K562 (cell line): ENCODE measurements around the gene PAQR7. TPM values are rescaled to one million over a fixed set of nuclear protein-coding genes. Genes with fewer than 3 reads are reported as not detected.

ENCODE experiments used
- CBX5 ChIP-seq: IDR thresholded peaks from 2 replicates; pipeline ENCODE4 v1.6.1; 2014; ENCODE audit warnings: low read depth, borderline replicate concordance
- EP400 ChIP-seq: fragments of 450-650 bp; IDR thresholded peaks from 2 replicates; pipeline ENCODE4 v1.6.1; 2017; ENCODE audit warnings: antibody characterized with exemption, mild to moderate bottlenecking, moderate library complexity
- KLF10 ChIP-seq: fragments of 250-450 bp; sonication (Bioruptor Pico); IDR thresholded peaks from 2 replicates; pipeline ENCODE4 v1.6.1; 2021; ENCODE audit warnings: matching md5 sums
- MAFK ChIP-seq: IDR thresholded peaks from 2 replicates; pipeline ENCODE4 v1.6.1; 2011; ENCODE audit warnings: low read length, improper control_type of control experiment
- MCM5 ChIP-seq: fragments of 450-650 bp; IDR thresholded peaks from 2 replicates; pipeline ENCODE4 v1.6.1; 2016; ENCODE audit warnings: low read depth
- NCOR1 ChIP-seq: fragments of 450-650 bp; IDR thresholded peaks from 2 replicates; pipeline ENCODE4 v1.6.1; 2016; ENCODE audit warnings: mild to moderate bottlenecking, moderate library complexity
- POLR2AphosphoS5 ChIP-seq: IDR thresholded peaks from 2 replicates; pipeline ENCODE4 v1.6.1; 2011; ENCODE audit warnings: mild to moderate bottlenecking, low read depth, low read length, moderate library complexity; ENCODE audit not compliant: control insufficient read depth, insufficient read depth
- RBM25 ChIP-seq: fragments of 200-400 bp; formaldehyde crosslinking; IDR thresholded peaks from 2 replicates; pipeline ENCODE4 v1.6.1; 2018; ENCODE audit warnings: low read length, low read depth, moderate library complexity; ENCODE audit not compliant: severe bottlenecking
- RFX5 ChIP-seq: IDR thresholded peaks from 2 replicates; pipeline ENCODE4 v1.6.1; 2011; ENCODE audit warnings: low read depth, mild to moderate bottlenecking, improper control_type of control experiment, low read length
- TRIM28 ChIP-seq: fragments of 450-650 bp; IDR thresholded peaks from 2 replicates; pipeline ENCODE4 v1.6.1; 2017
- USF1 ChIP-seq: sonication (generic); formaldehyde crosslinking; IDR thresholded peaks from 2 replicates; pipeline ENCODE4 v1.9.0; 2022; ENCODE audit warnings: mild to moderate bottlenecking, missing genetic modification reagents
- ZFP30 ChIP-seq: fragments of 250-450 bp; sonication (Bioruptor Pico); IDR thresholded peaks from 2 replicates; pipeline ENCODE4 v1.8.0; 2022; ENCODE audit warnings: moderate library complexity, mild to moderate bottlenecking, inconsistent platforms, borderline replicate concordance
- ZNF184 ChIP-seq: sonication (generic); formaldehyde crosslinking; IDR thresholded peaks from 2 replicates; pipeline ENCODE4 v1.5.0; 2020; ENCODE audit warnings: missing genetic modification reagents
- ZNF431 ChIP-seq: sonication (generic); formaldehyde crosslinking; IDR thresholded peaks from 2 replicates; pipeline ENCODE4 v1.8.0; 2022; ENCODE audit warnings: mild to moderate bottlenecking, missing genetic modification reagents
- ZSCAN32 ChIP-seq: fragments of 450-650 bp; formaldehyde crosslinking; IDR thresholded peaks from 2 replicates; pipeline ENCODE4 v1.4.0; 2020; ENCODE audit warnings: mild to moderate bottlenecking, moderate library complexity
- polyA plus RNA-seq, 8 experiments: library from polyadenylated mRNA; depleted of rRNA in 4 of 8; stranded (reverse) in 5 of 8; unstranded in 3 of 8; fragments of >200 nt; fragmentation: Nextera tagmentation in 2 of 8; fragmentation: Illumina TruSeq in 1 of 8; extraction: Ambion mirVana in 2 of 8; extraction: Trizol in 1 of 8; gene quantifications; 2 replicates each; pipeline versions ENCODE4 v1.2.1 to v1.2.3, GENCODE V29; 2011 to 2014; ENCODE audit warnings: inconsistent platforms in 1 of 8, missing spikeins in 1 of 8
- total RNA-seq, 7 experiments: library from RNA; depleted of rRNA in 6 of 7; stranded (reverse); fragments of >200 nt in 6 of 7; fragmentation: Illumina TruSeq in 2 of 7; extraction: Trizol in 2 of 7; gene quantifications; 2 replicates each; pipeline versions ENCODE4 v1.2.1 to v1.2.3, GENCODE V29; 2011 to 2021; ENCODE audit warnings: low replicate concordance in 1 of 7
- TF ChIP-seq, protein P1 (sequence below): fragments of 450-650 bp; formaldehyde crosslinking; IDR thresholded peaks from 2 replicates; pipeline ENCODE4 v1.4.0; 2022; ENCODE audit warnings: mild to moderate bottlenecking, moderate library complexity
- TF ChIP-seq, protein P2 (sequence below): sonication (generic); formaldehyde crosslinking; IDR thresholded peaks from 2 replicates; pipeline ENCODE4 v1.8.0; 2022; ENCODE audit warnings: missing genetic modification reagents, mild to moderate bottlenecking, borderline replicate concordance
- TF ChIP-seq, protein P3 (sequence below), 3 experiments: IDR thresholded peaks in 2 of 3; conservative IDR thresholded peaks in 1 of 3; 2 replicates each; pipeline ENCODE4 v1.5.1; 2011 to 2012; ENCODE audit warnings: low read length in 3 of 3, mild to moderate bottlenecking in 3 of 3, control low read depth in 2 of 3, improper control_type of control experiment in 1 of 3, inconsistent platforms in 1 of 3, low read depth in 1 of 3, mixed read lengths in 1 of 3, moderate library complexity in 1 of 3; ENCODE audit not compliant: insufficient read depth in 2 of 3
- TF ChIP-seq, protein P4 (sequence below): fragments of 450-650 bp; IDR thresholded peaks from 2 replicates; pipeline ENCODE4 v1.6.1; 2017; ENCODE audit warnings: mild to moderate bottlenecking, moderate library complexity
- TF ChIP-seq, protein P5 (sequence below), 2 experiments: fragments of 450-650 bp; IDR thresholded peaks; 2 replicates each; pipeline ENCODE4 v1.6.1; 2016

The PAQR7 gene
- total and polyA plus RNA-seq, 9 of the 15 experiments (the other 6 are each of a cell fraction or from before 2014, with no cell fraction given): 1.1 to 5.2 (median 2.6) TPM

GRCh38 chr1:25858906-25859789 lies 16.4 kb downstream of the PAQR7 start, which contains the start of gene AUNIP (continued):
- TF ChIP-seq, protein P1, sequence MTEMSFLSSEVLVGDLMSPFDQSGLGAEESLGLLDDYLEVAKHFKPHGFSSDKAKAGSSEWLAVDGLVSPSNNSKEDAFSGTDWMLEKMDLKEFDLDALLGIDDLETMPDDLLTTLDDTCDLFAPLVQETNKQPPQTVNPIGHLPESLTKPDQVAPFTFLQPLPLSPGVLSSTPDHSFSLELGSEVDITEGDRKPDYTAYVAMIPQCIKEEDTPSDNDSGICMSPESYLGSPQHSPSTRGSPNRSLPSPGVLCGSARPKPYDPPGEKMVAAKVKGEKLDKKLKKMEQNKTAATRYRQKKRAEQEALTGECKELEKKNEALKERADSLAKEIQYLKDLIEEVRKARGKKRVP: 0 out of 2 replicates have a peak, but pooled peaks have one; percentile 20
- peak; percentile 38 for TF ChIP-seq RBM25
- 0 out of 2 replicates have a peak, but pooled peaks have one; percentile 24 for TF ChIP-seq MAFK
- TF ChIP-seq ZNF431 (CRISPR knock-in tag): peak; percentile 55; the same call in 1 of the 2 replicates
- TF ChIP-seq USF1 (CRISPR knock-in tag): no peak; the same call in 1 of the 2 replicates
- TF ChIP-seq, protein P2, sequence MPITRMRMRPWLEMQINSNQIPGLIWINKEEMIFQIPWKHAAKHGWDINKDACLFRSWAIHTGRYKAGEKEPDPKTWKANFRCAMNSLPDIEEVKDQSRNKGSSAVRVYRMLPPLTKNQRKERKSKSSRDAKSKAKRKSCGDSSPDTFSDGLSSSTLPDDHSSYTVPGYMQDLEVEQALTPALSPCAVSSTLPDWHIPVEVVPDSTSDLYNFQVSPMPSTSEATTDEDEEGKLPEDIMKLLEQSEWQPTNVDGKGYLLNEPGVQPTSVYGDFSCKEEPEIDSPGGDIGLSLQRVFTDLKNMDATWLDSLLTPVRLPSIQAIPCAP: no peak
- TF ChIP-seq RFX5: no peak
- TF ChIP-seq, protein P3, sequence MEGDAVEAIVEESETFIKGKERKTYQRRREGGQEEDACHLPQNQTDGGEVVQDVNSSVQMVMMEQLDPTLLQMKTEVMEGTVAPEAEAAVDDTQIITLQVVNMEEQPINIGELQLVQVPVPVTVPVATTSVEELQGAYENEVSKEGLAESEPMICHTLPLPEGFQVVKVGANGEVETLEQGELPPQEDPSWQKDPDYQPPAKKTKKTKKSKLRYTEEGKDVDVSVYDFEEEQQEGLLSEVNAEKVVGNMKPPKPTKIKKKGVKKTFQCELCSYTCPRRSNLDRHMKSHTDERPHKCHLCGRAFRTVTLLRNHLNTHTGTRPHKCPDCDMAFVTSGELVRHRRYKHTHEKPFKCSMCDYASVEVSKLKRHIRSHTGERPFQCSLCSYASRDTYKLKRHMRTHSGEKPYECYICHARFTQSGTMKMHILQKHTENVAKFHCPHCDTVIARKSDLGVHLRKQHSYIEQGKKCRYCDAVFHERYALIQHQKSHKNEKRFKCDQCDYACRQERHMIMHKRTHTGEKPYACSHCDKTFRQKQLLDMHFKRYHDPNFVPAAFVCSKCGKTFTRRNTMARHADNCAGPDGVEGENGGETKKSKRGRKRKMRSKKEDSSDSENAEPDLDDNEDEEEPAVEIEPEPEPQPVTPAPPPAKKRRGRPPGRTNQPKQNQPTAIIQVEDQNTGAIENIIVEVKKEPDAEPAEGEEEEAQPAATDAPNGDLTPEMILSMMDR (IDR thresholded peaks at IDR 0.05 in 2 of 3, conservative IDR thresholded peaks at IDR 0.05 in 1 of 3; ENCODE audit: insufficient read depth in 2 of 3, low read depth in 1 of 3, low read length in 3 of 3): 0 out of 6 replicates have a peak, but pooled peaks of 2 of the 3 experiments have one; percentile 12 to 15
- TF ChIP-seq TRIM28: no peak; the same call in 1 of the 2 replicates
- TF ChIP-seq MCM5: no peak
- TF ChIP-seq CBX5: 0 out of 2 replicates have a peak, but pooled peaks have one; percentile 5
- TF ChIP-seq ZNF184 (CRISPR knock-in tag): no peak
- TF ChIP-seq KLF10 (CRISPR knock-in tag): no peak
- TF ChIP-seq POLR2AphosphoS5: peak; percentile 96
- TF ChIP-seq ZSCAN32 (CRISPR knock-in tag): no peak
- TF ChIP-seq, protein P4, sequence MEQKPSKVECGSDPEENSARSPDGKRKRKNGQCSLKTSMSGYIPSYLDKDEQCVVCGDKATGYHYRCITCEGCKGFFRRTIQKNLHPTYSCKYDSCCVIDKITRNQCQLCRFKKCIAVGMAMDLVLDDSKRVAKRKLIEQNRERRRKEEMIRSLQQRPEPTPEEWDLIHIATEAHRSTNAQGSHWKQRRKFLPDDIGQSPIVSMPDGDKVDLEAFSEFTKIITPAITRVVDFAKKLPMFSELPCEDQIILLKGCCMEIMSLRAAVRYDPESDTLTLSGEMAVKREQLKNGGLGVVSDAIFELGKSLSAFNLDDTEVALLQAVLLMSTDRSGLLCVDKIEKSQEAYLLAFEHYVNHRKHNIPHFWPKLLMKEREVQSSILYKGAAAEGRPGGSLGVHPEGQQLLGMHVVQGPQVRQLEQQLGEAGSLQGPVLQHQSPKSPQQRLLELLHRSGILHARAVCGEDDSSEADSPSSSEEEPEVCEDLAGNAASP: no peak
- TF ChIP-seq, protein P5, sequence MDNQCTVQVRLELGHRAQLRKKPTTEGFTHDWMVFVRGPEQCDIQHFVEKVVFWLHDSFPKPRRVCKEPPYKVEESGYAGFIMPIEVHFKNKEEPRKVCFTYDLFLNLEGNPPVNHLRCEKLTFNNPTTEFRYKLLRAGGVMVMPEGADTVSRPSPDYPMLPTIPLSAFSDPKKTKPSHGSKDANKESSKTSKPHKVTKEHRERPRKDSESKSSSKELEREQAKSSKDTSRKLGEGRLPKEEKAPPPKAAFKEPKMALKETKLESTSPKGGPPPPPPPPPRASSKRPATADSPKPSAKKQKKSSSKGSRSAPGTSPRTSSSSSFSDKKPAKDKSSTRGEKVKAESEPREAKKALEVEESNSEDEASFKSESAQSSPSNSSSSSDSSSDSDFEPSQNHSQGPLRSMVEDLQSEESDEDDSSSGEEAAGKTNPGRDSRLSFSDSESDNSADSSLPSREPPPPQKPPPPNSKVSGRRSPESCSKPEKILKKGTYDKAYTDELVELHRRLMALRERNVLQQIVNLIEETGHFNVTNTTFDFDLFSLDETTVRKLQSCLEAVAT (IDR thresholded peaks at IDR 0.05): peak; percentile 85 to 95
- no peak for TF ChIP-seq ZFP30 (CRISPR knock-in tag)
- TF ChIP-seq EP400: peak; percentile 94
- peak; percentile 51; the same call in 1 of the 2 replicates for TF ChIP-seq NCOR1
